ENCODE data around the gene TCF4. TPM values are rescaled to one million over a fixed set of nuclear protein-coding genes. Genes with fewer than 3 reads are reported as not detected.

The TCF4 gene
- total RNA-seq, 1 donor: 84.6 TPM

DNA sequence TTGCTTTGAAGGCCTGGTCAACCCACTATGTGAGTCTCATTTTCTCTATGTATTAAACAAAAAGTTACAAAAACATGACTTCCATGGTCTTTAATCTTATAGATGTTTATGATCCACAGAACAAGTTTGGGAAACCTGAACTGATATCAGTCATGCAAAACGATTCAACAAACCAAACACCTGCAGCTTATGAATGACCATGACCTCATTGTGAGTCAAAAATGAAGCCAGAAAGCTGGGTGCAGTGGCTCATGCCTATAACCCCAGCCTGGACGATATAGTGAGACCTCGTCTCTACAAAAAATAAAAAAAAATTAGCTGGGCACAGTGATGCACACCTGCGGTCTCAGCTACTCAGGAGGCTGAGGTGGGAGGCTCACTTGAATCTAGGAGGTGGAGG is 358.3 kb downstream of the TCF4 start:
- H3K4me3 ChIP-seq (ENCODE audit: low read depth, low read length): no peak overlapping the region
- no peak for DNase-seq (ENCODE audit: low read depth)
- TF ChIP-seq, protein P1, sequence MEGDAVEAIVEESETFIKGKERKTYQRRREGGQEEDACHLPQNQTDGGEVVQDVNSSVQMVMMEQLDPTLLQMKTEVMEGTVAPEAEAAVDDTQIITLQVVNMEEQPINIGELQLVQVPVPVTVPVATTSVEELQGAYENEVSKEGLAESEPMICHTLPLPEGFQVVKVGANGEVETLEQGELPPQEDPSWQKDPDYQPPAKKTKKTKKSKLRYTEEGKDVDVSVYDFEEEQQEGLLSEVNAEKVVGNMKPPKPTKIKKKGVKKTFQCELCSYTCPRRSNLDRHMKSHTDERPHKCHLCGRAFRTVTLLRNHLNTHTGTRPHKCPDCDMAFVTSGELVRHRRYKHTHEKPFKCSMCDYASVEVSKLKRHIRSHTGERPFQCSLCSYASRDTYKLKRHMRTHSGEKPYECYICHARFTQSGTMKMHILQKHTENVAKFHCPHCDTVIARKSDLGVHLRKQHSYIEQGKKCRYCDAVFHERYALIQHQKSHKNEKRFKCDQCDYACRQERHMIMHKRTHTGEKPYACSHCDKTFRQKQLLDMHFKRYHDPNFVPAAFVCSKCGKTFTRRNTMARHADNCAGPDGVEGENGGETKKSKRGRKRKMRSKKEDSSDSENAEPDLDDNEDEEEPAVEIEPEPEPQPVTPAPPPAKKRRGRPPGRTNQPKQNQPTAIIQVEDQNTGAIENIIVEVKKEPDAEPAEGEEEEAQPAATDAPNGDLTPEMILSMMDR (IDR thresholded peaks at IDR 0.05; ENCODE audit: insufficient read depth, low read depth, low read length): no peak

DNA sequence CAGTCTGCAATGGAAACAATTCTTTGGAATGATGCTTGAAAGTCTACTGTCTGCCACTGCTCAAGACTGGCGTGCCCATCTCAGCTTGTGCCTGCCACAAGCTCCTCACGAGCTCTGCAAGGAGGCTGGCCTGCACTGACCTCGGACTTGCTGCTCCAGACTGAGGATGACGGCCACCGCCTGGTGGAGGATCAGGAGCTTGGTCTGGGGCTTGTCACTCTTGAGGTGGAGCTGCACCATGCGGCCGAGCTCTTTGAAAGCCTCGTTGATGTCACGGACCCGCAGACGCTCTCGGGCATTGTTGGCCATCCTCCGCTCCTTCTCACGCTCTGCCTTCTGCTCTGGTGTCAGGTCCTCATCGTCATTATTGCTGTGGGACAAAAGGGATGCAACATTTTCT is 359.3 kb downstream of the TCF4 start:
- DNase-seq (ENCODE audit: low read depth): no peak
- TF ChIP-seq, protein P1 (IDR thresholded peaks at IDR 0.05; ENCODE audit: insufficient read depth, low read depth, low read length): no peak
- no peak overlapping the region for H3K4me3 ChIP-seq (ENCODE audit: low read depth, low read length)

DNA sequence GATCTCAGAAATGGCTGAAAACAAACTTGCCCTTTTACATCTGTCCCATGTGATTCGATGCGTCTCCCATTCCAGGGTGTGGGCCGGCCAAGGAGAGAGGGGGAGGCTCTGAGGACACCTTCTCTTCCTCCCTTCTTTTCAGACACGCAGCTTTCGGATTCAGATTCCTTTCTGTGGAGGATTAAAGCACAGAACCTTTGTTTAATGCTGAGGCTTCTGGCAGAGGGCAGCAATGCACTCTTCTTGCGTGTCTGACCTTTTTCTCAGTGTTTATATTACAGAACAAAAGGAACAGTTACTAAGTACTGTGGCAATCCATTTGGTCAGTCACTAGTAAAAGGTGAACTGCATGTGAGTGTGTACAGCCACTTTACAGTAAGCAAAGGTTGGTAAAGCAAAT is 359.8 kb downstream of the TCF4 start:
- peak; percentile 30 for DNase-seq (ENCODE audit: low read depth)
- no peak overlapping the region for H3K4me3 ChIP-seq (ENCODE audit: low read depth, low read length)
- TF ChIP-seq, protein P1 (IDR thresholded peaks at IDR 0.05; ENCODE audit: insufficient read depth, low read depth, low read length): no peak

DNA sequence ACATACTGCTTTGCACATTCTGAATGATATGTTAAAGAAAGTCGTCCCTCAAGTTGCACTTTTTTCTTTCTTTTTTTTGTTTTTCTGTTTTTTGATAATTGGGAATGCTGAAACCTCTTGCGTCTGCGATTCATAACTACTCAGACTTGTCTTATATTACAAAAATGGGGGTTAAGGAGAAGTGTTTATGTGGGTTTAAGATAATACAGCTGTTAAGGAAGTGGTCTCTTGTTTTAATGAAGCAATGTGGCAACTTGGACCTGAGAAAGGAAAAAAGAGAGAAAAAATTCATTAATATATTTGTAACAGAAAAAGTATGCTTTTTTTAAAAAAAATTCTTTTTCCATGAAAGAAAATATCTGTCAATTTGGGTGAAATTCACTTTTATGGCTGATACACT is 360.2 kb downstream of the TCF4 start:
- TF ChIP-seq, protein P1 (IDR thresholded peaks at IDR 0.05; ENCODE audit: insufficient read depth, low read depth, low read length): no peak
- DNase-seq (ENCODE audit: low read depth): no peak
- no peak overlapping the region for H3K4me3 ChIP-seq (ENCODE audit: low read depth, low read length)

DNA sequence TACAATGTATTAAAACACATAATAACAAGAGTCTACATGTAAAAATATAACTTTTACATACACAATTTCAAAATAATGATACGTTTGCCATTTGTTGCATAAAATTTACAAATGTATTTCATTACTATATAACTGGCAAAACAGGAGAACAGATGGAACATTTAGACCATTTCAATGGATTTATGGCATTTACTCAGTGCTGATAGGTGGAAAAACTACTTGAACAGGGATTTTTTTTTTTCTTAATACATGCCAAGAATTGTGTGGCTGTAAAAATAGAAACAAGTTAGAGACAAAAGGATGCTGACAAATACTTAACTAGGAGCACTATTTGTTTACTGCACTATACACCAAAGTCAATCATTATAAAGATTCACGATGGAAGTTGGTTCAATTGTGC is 361.9 kb downstream of the TCF4 start:
- no peak for DNase-seq (ENCODE audit: low read depth)
- TF ChIP-seq, protein P1 (IDR thresholded peaks at IDR 0.05; ENCODE audit: insufficient read depth, low read depth, low read length): no peak
- no peak overlapping the region for H3K4me3 ChIP-seq (ENCODE audit: low read depth, low read length)

DNA sequence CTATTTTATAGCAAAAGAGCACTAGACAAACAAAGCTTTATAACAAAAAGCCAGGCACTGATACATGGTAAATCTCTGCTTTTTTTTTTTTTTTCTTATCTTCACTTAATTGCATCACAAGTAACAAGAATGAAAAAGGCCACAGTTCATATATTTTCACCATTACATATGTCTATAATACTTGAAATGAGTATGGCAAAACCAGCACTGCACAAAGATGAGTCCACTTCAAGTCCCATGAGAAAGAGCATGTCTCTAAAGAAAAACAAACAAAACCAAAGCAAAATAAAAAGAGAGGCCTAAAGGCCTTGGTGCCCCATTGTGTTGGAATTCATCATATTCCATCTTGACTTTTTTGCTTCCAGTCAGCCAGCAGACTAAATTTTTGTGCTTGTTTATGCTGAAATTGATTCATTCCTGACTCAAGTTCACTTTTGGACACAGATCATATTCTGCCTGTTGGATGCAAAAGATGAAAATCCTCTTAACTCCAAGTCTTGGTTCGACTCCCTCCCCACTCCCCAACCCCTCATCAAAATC is 363.8 kb downstream of the TCF4 start:
- no peak overlapping the region for H3K4me3 ChIP-seq (ENCODE audit: low read depth, low read length)
- DNase-seq (ENCODE audit: low read depth): no peak
- TF ChIP-seq, protein P1 (IDR thresholded peaks at IDR 0.05; ENCODE audit: insufficient read depth, low read depth, low read length): no peak

DNA sequence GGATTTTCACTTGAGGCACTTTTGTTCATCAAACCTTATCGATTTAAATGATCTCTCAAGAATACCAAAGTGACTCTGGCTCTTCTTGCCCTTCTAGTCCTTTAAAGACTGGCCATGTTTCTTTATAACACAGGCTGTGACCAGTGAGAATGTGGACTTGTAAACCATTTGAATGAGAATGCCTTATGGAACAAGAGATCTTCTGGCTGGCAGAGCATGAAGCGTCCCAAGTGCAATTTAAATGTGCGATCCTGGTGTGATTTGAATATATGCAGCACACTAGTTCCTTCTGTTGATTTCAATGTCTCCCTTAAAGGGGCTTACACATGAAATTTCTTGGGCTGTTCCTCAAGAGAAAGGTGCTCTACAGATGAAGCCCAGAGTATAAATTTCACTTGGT is 366.4 kb downstream of the TCF4 start:
- DNase-seq (ENCODE audit: low read depth): no peak

More for the DNA sequence above, 366.4 kb downstream of the TCF4 start:
- no peak overlapping the region for H3K4me3 ChIP-seq (ENCODE audit: low read depth, low read length)
- TF ChIP-seq, protein P1 (IDR thresholded peaks at IDR 0.05; ENCODE audit: insufficient read depth, low read depth, low read length): no peak
